ENCODE results near the gene CCDC88B. TPM values are rescaled to one million over a fixed set of nuclear protein-coding genes. Genes with fewer than 3 reads are reported as not detected.

The CCDC88B gene
- total and polyA plus RNA-seq, 7 donors: 2.6 to 157 (median 8.6) TPM

DNA sequence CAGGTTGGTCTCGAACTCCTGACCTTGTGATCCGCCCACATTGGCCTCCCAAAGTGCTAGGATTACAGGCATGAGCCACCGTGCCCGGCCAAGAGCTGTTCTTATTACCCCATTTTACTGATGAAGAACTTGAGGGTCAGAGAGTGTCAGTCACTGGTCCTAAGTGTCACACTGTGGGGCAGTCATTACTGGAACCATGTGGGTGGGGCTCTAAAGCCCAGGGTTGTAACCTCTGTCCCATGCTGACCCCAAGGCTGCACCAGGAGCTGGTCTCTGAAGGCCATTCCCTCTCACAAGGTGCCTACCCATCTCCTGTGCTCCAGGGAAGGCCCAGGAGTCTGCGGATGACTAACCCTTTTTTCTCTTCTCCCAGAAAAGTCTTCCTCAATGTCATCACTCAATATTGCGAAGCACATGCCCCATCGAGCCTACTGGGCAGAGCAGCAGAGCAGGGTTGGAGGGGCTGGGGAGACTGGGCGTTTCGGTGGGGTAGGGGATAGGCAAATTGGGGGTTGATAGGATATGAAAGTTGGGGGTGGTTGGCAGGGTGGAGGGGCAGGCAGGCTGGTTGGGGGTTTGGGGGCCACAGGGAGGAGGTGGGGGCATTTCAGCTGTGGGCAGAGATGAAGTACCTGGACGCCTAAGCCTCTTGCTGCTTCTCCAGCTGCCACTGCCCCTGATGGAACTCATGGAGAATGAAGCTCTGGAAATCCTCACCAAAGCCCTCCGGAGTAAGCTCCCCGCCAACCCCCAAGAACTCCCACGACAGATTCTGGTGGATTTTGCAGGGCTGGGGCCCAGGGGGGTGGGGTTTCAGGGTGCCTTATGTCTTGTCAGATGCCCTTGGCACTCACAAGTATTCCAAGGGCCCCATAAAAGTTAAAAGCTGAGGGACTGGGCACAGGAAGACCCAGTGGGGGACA is 36.6 kb upstream of the CCDC88B start:
- Histone ChIP-seq H3K27ac (peak overlapping the region; percentile 87 to 97 (median 96)), H3K9me3 (no peaks in the 10 kb centered on the region), H3K36me3 (no peaks in the 10 kb centered on the region), H3K27me3 (peaks cover 17 to 52% (median 37%) of the 10 kb centered on the region in 3 donors), H3K4me3 (peak overlapping the region in 2 of 4 donors; percentile 89 to 91), H3K4me1 (peaks cover 0 to 55% (median 50%) of the 10 kb centered on the region in 4 donors)
- TF ChIP-seq, protein P1, sequence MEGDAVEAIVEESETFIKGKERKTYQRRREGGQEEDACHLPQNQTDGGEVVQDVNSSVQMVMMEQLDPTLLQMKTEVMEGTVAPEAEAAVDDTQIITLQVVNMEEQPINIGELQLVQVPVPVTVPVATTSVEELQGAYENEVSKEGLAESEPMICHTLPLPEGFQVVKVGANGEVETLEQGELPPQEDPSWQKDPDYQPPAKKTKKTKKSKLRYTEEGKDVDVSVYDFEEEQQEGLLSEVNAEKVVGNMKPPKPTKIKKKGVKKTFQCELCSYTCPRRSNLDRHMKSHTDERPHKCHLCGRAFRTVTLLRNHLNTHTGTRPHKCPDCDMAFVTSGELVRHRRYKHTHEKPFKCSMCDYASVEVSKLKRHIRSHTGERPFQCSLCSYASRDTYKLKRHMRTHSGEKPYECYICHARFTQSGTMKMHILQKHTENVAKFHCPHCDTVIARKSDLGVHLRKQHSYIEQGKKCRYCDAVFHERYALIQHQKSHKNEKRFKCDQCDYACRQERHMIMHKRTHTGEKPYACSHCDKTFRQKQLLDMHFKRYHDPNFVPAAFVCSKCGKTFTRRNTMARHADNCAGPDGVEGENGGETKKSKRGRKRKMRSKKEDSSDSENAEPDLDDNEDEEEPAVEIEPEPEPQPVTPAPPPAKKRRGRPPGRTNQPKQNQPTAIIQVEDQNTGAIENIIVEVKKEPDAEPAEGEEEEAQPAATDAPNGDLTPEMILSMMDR (IDR thresholded peaks at IDR 0.05): no peak
- no peak for TF ChIP-seq EP300 (IDR thresholded peaks at IDR 0.05)
- no peak for TF ChIP-seq POLR2AphosphoS5 (IDR thresholded peaks at IDR 0.05)
- no peak for TF ChIP-seq POLR2A (IDR thresholded peaks at IDR 0.05)
- 85 to 87% methylated on average over 13 of the region's 13 CpGs for WGBS, 2 donors
- no peak for DNase-seq
- intact Hi-C loops (cut with DNase I): loop anchor here (1.0 to 5.0 kb wide), 2 partner anchors 56 to 99 kb away; partner anchors contain the start of gene PPP1R14B

DNA sequence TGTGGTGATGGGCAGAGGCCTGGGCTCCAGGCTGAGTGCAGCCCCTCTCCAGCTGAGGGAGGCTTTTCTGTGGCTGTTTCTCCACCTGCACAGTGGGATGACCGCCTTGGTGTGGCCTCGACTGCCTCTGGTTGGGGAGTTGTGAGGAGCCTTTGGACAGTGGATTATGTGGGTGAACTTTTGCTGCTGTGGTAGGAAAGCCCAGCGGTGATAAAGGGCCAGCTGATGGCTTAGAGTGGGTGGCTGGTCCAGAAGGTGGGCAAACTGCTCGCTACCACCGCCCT is 36.0 kb upstream of the CCDC88B start:
- Histone ChIP-seq H3K9me3 (no peaks in the 10 kb centered on the region), H3K4me3 (peak overlapping the region; percentile 53 to 91 (median 84)), H3K27me3 (peaks cover 11 to 46% (median 31%) of the 10 kb centered on the region in 3 donors), H3K36me3 (no peaks in the 10 kb centered on the region), H3K4me1 (peaks cover 0 to 53% (median 48%) of the 10 kb centered on the region in 4 donors), H3K27ac (peak overlapping the region; percentile 87 to 97 (median 96))
- WGBS, 2 donors: 49 to 55% methylated on average over 5 of the region's 5 CpGs
- intact Hi-C loops (cut with DNase I): loop anchor here (1.0 to 5.0 kb wide), 2 partner anchors 57 to 100 kb away; partner anchors contain the start of gene PPP1R14B
- TF ChIP-seq, protein P1 (IDR thresholded peaks at IDR 0.05): no peak
- TF ChIP-seq EP300 (IDR thresholded peaks at IDR 0.05) (no peak), POLR2A (IDR thresholded peaks at IDR 0.05) (no peak), POLR2AphosphoS5 (IDR thresholded peaks at IDR 0.05) (no peak)
- DNase-seq: peak; percentile 66

DNA sequence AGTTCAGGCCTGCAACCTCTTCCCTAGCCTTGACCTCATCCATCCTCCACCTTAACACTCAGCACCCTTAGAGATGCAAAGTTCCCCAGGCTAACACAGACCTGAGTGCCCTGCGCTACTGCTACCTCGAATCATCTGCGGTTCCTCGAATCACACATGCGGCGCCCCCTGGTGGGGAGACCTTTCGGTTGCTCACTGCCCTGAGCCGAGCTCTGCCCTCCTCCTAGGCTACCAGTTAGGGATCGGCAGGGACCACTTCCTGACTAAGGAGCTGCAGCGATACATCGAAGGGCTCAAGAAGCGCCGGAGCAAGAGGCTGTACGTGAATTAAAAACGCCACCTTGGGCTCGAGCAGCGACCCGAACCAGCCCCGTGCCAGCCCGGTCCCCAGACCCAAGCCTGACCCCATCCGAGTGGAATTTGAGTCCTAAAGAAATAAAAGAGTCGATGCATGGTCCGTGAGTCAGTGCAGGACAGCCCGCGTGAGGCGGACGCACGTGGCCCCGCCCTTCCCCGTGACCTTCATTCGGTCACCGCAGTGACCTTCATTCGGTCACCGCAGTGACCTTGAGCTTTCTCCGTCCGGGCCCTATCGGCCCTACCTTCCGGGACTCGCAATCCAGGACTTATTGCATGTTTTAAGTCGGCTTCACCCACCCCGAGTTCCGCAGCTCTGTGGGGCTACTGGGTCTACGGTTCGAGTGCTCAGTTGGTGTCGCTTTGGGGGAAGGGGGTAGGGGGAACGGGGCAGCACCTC is 35.5 kb upstream of the CCDC88B start:
- Histone ChIP-seq H3K36me3 (no peaks in the 10 kb centered on the region), H3K27ac (peak overlapping the region; percentile 87 to 97 (median 96)), H3K9me3 (no peaks in the 10 kb centered on the region), H3K4me3 (peak overlapping the region; percentile 53 to 91 (median 84)), H3K27me3 (peaks cover 9 to 40% (median 26%) of the 10 kb centered on the region in 3 donors), H3K4me1 (peaks cover 0 to 47% (median 43%) of the 10 kb centered on the region in 4 donors)
- WGBS, 2 donors: 0 to 1% methylated on average over 46 of the region's 46 CpGs
- DNase-seq: peak; percentile 97
- peak in 2 of 4 donors; percentile 13 to 50 for TF ChIP-seq POLR2AphosphoS5 (IDR thresholded peaks at IDR 0.05)
- TF ChIP-seq, protein P1 (IDR thresholded peaks at IDR 0.05): peak; percentile 85 to 97 (median 91)
- TF ChIP-seq POLR2A (IDR thresholded peaks at IDR 0.05): no peak
- no peak for TF ChIP-seq EP300 (IDR thresholded peaks at IDR 0.05)
- intact Hi-C loops (cut with DNase I): loop anchor here (1.0 to 5.0 kb wide), 2 partner anchors 57 to 100 kb away; partner anchors contain the start of gene PPP1R14B

DNA sequence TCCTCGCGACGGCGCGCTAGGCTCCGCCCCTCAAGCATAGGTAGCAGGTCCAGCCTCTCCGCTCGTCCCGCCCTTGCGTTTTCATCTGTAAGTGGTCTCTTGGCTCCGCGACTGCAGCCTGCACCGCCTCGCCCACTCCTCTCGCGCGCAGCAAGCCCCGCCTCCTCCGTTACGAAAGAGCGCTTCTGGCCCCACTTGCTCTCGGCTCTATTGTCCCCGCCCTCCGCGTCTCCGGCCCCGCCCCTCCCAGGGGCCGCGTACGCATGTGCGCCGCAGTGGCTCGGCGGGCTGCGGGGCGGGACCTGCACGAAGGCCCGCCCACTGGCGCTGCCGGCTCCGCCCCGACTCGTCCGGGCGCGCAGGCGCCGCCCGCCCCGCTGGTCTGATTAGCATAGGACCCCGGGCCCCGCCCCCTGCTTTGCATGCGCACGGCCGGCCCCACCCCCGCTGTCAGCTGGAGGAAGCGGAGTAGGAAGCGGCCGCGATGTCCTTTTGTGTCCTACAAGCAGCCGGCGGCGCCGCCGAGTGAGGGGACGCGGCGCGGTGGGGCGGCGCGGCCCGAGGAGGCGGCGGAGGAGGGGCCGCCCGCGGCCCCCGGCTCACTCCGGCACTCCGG is 34.8 kb upstream of the CCDC88B start, which contains the start of gene ESRRA:
Gene ESRRA (plus strand): TSS at position 450 of the 616 bp plus-strand sequence. CDS start 1,656 bp downstream, outside the sequence.
- 0% methylated on average over 81 of the region's 81 CpGs for WGBS, 2 donors
- H3K9me3 ChIP-seq: no peaks in the 10 kb centered on the region
- intact Hi-C loops (cut with DNase I): no loop called here
- H3K27ac ChIP-seq: peak within 1 kb of the TSS; percentile 87 to 97 (median 96)
- no peak for TF ChIP-seq EP300 (IDR thresholded peaks at IDR 0.05)
- TF ChIP-seq POLR2AphosphoS5 (IDR thresholded peaks at IDR 0.05): peak; percentile 83 to 89 (median 88)
- TF ChIP-seq POLR2A (IDR thresholded peaks at IDR 0.05): peak in 1 of 2 donors; percentile 24
- TF ChIP-seq, protein P1 (IDR thresholded peaks at IDR 0.05): no peak
- peak; percentile 100 for DNase-seq
- peak within 1 kb of the TSS; percentile 68 to 91 (median 84) for H3K4me3 ChIP-seq
- no peaks in the 10 kb centered on the region for H3K36me3 ChIP-seq
- peaks cover 0 to 40% (median 36%) of the 10 kb centered on the region in 4 donors for H3K4me1 ChIP-seq
- peaks cover 6 to 34% (median 19%) of the 10 kb centered on the region in 3 donors for H3K27me3 ChIP-seq
